ENCODE data around the gene APP. TPM values are rescaled to one million over a fixed set of nuclear protein-coding genes. Genes with fewer than 3 reads are reported as not detected.
A peak's percentile ranks its signal among the peaks of the same experiment; 100 is the strongest.

APP gene
- total RNA-seq, 1 experiment from 2014 or later, result 329 TPM

- no peak for DNase-seq (ENCODE audit: low read depth)
Measured at GRCh38 chr21:26067836-26068594, 102.6 kb downstream of the APP start.

GRCh38 chr21:26064506-26064905 is 106.1 kb downstream of the APP start:
- DNase-seq (ENCODE audit: low read depth), result no peak

- DNase-seq (ENCODE audit: low read depth), result no peak
Measured at GRCh38 chr21:26061437-26061836, 109.1 kb downstream of the APP start.

GRCh38 chr21:26060335-26061115 is 110.0 kb downstream of the APP start:
- DNase-seq (ENCODE audit: low read depth), result no peak

GRCh38 chr21:26057477-26058170 is 112.9 kb downstream of the APP start:
- DNase-seq (ENCODE audit: low read depth), result no peak

- DNase-seq (ENCODE audit: low read depth), result peak; percentile 22
Measured at GRCh38 chr21:26055841-26056264, 114.7 kb downstream of the APP start.

GRCh38 chr21:26055010-26055409 is 115.6 kb downstream of the APP start:
- DNase-seq (ENCODE audit: low read depth), result no peak

- DNase-seq (ENCODE audit: low read depth), result no peak
Measured at GRCh38 chr21:26052057-26052456, 118.5 kb downstream of the APP start.

- no peak for DNase-seq (ENCODE audit: low read depth)
Measured at GRCh38 chr21:26050857-26051256, 119.7 kb downstream of the APP start.

- DNase-seq (ENCODE audit: low read depth), result no peak
Measured at GRCh38 chr21:26049803-26050202, 120.8 kb downstream of the APP start.

- DNase-seq (ENCODE audit: low read depth), result no peak
Measured at GRCh38 chr21:26047279-26047967, 123.1 kb downstream of the APP start.

GRCh38 chr21:26043891-26044290 is 126.7 kb downstream of the APP start:
- DNase-seq (ENCODE audit: low read depth), result no peak

GRCh38 chr21:26042181-26042876 is 128.2 kb downstream of the APP start:
- DNase-seq (ENCODE audit: low read depth), result no peak

- DNase-seq (ENCODE audit: low read depth), result peak; percentile 94
Measured at GRCh38 chr21:26041431-26042180, 129.0 kb downstream of the APP start.

GRCh38 chr21:26036916-26037315 is 133.7 kb downstream of the APP start:
- DNase-seq (ENCODE audit: low read depth), result no peak

GRCh38 chr21:26032263-26032662 is 138.3 kb downstream of the APP start:
- peak; percentile 17 for DNase-seq (ENCODE audit: low read depth)

- no peak for DNase-seq (ENCODE audit: low read depth)
Measured at GRCh38 chr21:26028183-26028582, 142.4 kb downstream of the APP start.

- DNase-seq (ENCODE audit: low read depth), result no peak
Measured at GRCh38 chr21:26027696-26028095, 142.9 kb downstream of the APP start.

- DNase-seq (ENCODE audit: low read depth), result peak; percentile 8
Measured at GRCh38 chr21:26025536-26026512, 144.7 kb downstream of the APP start.
